K562 (cell line): ENCODE data around the gene EXOC2. TPM values are rescaled to one million over a fixed set of nuclear protein-coding genes. Genes with fewer than 3 reads are reported as not detected.
A peak's percentile ranks its signal among the peaks of the same experiment; 100 is the strongest.

Source experiments
- ATF7 ChIP-seq: fragments of 450-650 bp; IDR thresholded peaks from 2 replicates; pipeline ENCODE4 v1.7.1; 2014; ENCODE audit warnings: mild to moderate bottlenecking, moderate library complexity
- CCNT2 ChIP-seq: IDR thresholded peaks from 2 replicates; pipeline ENCODE4 v1.6.1; 2011; ENCODE audit warnings: borderline replicate concordance, low read depth, mild to moderate bottlenecking, moderate library complexity, mixed read lengths, low read length; ENCODE audit not compliant: insufficient read length; ENCODE audit errors: extremely low read depth
- COPS2 ChIP-seq: fragments of 450-650 bp; conservative IDR thresholded peaks from 2 replicates; pipeline ENCODE4 v1.6.1; 2016; ENCODE audit warnings: mild to moderate bottlenecking, moderate library complexity
- CREM ChIP-seq: IDR thresholded peaks from 2 replicates; pipeline ENCODE4 v1.6.1; 2014; ENCODE audit warnings: antibody characterized with exemption, low read depth
- DPF2 ChIP-seq: fragments of 450-650 bp; IDR thresholded peaks from 2 replicates; pipeline ENCODE4 v1.6.1; 2016
- KAT2B ChIP-seq: IDR thresholded peaks from one replicate; pipeline ENCODE4 v1.6.1; 2012; ENCODE audit warnings: low read depth, mild to moderate bottlenecking, control low read depth, inconsistent platforms, low read length, moderate library complexity
- L3MBTL2 ChIP-seq: fragments of 450-650 bp; IDR thresholded peaks from 2 replicates; pipeline ENCODE4 v1.6.1; 2016; ENCODE audit warnings: mild to moderate bottlenecking, moderate library complexity
- NONO ChIP-seq, 2 experiments: fragments of 200-400 bp in 1 of 2; fragments of 450-650 bp in 1 of 2; formaldehyde crosslinking in 1 of 2; IDR thresholded peaks; 2 replicates each; pipeline ENCODE4 v1.6.1; 2017; ENCODE audit warnings: low read depth in 2 of 2, mild to moderate bottlenecking in 2 of 2, moderate library complexity in 2 of 2, low read length in 1 of 2
- RBFOX2 ChIP-seq: fragments of 200-400 bp; formaldehyde crosslinking; IDR thresholded peaks from 2 replicates; pipeline ENCODE4 v1.6.1; 2017; ENCODE audit warnings: low read depth, mild to moderate bottlenecking, low read length, moderate library complexity
- SMAD4 ChIP-seq: fragments of 250-450 bp; sonication (Bioruptor Pico); conservative IDR thresholded peaks from 2 replicates; pipeline ENCODE4 v1.8.0; 2021; ENCODE audit warnings: inconsistent platforms, mild to moderate bottlenecking, moderate library complexity
- SMC3 ChIP-seq: conservative IDR thresholded peaks from 2 replicates; pipeline ENCODE4 v1.6.1; 2011; ENCODE audit warnings: low read depth, low read length, improper control_type of control experiment; ENCODE audit not compliant: insufficient read depth
- ZBTB7A ChIP-seq: IDR thresholded peaks from 2 replicates; pipeline ENCODE4 v1.6.1; 2011; ENCODE audit warnings: low read depth, mild to moderate bottlenecking, low read length, moderate library complexity, borderline replicate concordance; ENCODE audit not compliant: control insufficient read depth
- ZEB2 ChIP-seq: fragments of 450-650 bp; IDR thresholded peaks from 2 replicates; pipeline ENCODE4 v1.6.1; 2016
- polyA plus RNA-seq, 8 experiments: library from polyadenylated mRNA; depleted of rRNA in 4 of 8; stranded (reverse) in 5 of 8; unstranded in 3 of 8; fragments of >200 nt; fragmentation: Nextera tagmentation in 2 of 8; fragmentation: Illumina TruSeq in 1 of 8; extraction: Ambion mirVana in 2 of 8; extraction: Trizol in 1 of 8; gene quantifications; 2 replicates each; pipeline versions ENCODE4 v1.2.1 to v1.2.3, GENCODE V29; 2011 to 2014; ENCODE audit warnings: inconsistent platforms in 1 of 8, missing spikeins in 1 of 8
- total RNA-seq, 7 experiments: library from RNA; depleted of rRNA in 6 of 7; stranded (reverse); fragments of >200 nt in 6 of 7; fragmentation: Illumina TruSeq in 2 of 7; extraction: Trizol in 2 of 7; gene quantifications; 2 replicates each; pipeline versions ENCODE4 v1.2.1 to v1.2.3, GENCODE V29; 2011 to 2021; ENCODE audit warnings: low replicate concordance in 1 of 7
- TF ChIP-seq, protein P1 (sequence below): IDR thresholded peaks from 2 replicates; pipeline ENCODE4 v1.6.1; 2014; ENCODE audit warnings: antibody characterized with exemption
- TF ChIP-seq, protein P2 (sequence below), 2 experiments: fragments of 250-450 bp in 1 of 2; fragments of 450-650 bp in 1 of 2; sonication (Bioruptor Pico) in 1 of 2; IDR thresholded peaks; 2 replicates each; pipeline versions ENCODE4 v1.6.1 to v1.8.0; 2016 to 2021; ENCODE audit warnings: mild to moderate bottlenecking in 2 of 2, moderate library complexity in 2 of 2, missing compliant biosample characterization in 1 of 2, missing genetic modification characterization in 1 of 2

Gene EXOC2
- total and polyA plus RNA-seq, 9 of the 15 experiments (the other 6 are each of a cell fraction or from before 2014, with no cell fraction given), result 12.2 to 30.2 (median 24.2) TPM

DNA sequence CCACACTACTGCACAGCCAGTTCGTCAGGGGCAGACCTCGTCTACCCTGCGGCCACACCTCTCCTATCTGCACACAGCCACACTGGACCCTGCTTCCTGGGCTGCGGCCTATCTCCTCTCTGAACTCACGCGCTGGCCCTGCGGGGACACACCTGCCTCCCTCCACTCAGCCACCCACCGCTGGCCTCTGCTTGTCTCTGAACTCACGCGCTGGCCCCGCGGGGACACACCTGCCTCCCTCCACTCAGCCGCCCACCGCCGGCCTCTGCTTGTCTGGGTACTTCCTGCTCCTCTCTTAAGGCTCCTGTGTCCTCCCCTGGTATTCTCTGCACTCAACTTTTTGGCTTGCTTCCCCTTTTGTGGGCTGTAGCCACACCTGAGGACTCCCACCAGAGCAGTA, 88.4 kb downstream of the EXOC2 start (continued):
- no peak for TF ChIP-seq SMC3
- peak; percentile 70; the same call in 1 of the 2 replicates for TF ChIP-seq ZBTB7A
- TF ChIP-seq, protein P1, sequence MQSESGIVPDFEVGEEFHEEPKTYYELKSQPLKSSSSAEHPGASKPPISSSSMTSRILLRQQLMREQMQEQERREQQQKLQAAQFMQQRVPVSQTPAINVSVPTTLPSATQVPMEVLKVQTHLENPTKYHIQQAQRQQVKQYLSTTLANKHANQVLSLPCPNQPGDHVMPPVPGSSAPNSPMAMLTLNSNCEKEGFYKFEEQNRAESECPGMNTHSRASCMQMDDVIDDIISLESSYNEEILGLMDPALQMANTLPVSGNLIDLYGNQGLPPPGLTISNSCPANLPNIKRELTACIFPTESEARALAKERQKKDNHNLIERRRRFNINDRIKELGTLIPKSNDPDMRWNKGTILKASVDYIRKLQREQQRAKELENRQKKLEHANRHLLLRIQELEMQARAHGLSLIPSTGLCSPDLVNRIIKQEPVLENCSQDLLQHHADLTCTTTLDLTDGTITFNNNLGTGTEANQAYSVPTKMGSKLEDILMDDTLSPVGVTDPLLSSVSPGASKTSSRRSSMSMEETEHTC, result 0 out of 2 replicates have a peak, but pooled peaks have one; percentile 11
- TF ChIP-seq NONO (IDR thresholded peaks at IDR 0.05; ENCODE audit: low read depth in 2 of 2, low read length in 1 of 2), result no peak
- no peak for TF ChIP-seq ATF7
- TF ChIP-seq SMAD4 (CRISPR knock-in tag), result peak; percentile 75
- TF ChIP-seq CREM, result peak; percentile 26; the same call in 1 of the 2 replicates
- no peak for TF ChIP-seq KAT2B
- TF ChIP-seq RBFOX2, result 0 out of 2 replicates have a peak, but pooled peaks have one; percentile 39
- peak; percentile 25 for TF ChIP-seq CCNT2
- no peak for TF ChIP-seq COPS2
- TF ChIP-seq, protein P2, sequence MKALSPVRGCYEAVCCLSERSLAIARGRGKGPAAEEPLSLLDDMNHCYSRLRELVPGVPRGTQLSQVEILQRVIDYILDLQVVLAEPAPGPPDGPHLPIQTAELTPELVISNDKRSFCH (CRISPR knock-in tag; IDR thresholded peaks at IDR 0.05), result no peak
- TF ChIP-seq, protein P2 (tag; IDR thresholded peaks at IDR 0.05), result no peak
- TF ChIP-seq DPF2, result peak; percentile 77; the same call in 1 of the 2 replicates
- TF ChIP-seq L3MBTL2, result peak; percentile 57
- TF ChIP-seq ZEB2, result peak; percentile 65; the same call in 1 of the 2 replicates
